Mesenchymal stem cell (in vitro differentiated cells and primary cell): ENCODE data around the gene ATP6V0C.
"Not testable (repeated sequence)": the region's sequence is repeated elsewhere in the genome, so short reads cannot be mapped to it uniquely, and the experiment has no call there.

Experiments
- DNase-seq: peaks from one replicate; pipeline ENCODE4 v3.0.0-alpha.2; 2013
- H2AFZ ChIP-seq: one replicate; pipeline ENCODE4 v1.6.1; 2013; ENCODE audit warnings: low read depth, mild to moderate bottlenecking, control low read depth, inconsistent platforms, low read length, moderate library complexity
- H2AK5ac ChIP-seq: 2 replicates; pipeline ENCODE4 v1.6.1; 2013; ENCODE audit warnings: low read length, moderate library complexity, mild to moderate bottlenecking, inconsistent platforms; ENCODE audit not compliant: severe bottlenecking
- H2BK120ac ChIP-seq: one replicate; pipeline ENCODE4 v1.6.1; 2013; ENCODE audit warnings: low read depth, mild to moderate bottlenecking, inconsistent platforms, low read length, moderate library complexity
- H2BK12ac ChIP-seq, 2 experiments: one replicate each; pipeline ENCODE4 v1.6.1; 2013; ENCODE audit warnings: inconsistent platforms in 2 of 2, low read length in 2 of 2, mild to moderate bottlenecking in 2 of 2, moderate library complexity in 2 of 2, control low read depth in 1 of 2
- H2BK15ac ChIP-seq: one replicate; pipeline ENCODE4 v1.6.1; 2013; ENCODE audit warnings: mild to moderate bottlenecking, low read depth, inconsistent platforms; ENCODE audit not compliant: poor library complexity, severe bottlenecking
- H2BK5ac ChIP-seq: 2 replicates; pipeline ENCODE4 v1.6.1; 2013; ENCODE audit warnings: low read depth, mild to moderate bottlenecking, low read length, control low read depth, inconsistent platforms; ENCODE audit not compliant: poor library complexity, severe bottlenecking
- H3K14ac ChIP-seq, 2 experiments: one replicate each; pipeline ENCODE4 v1.6.1; 2013; ENCODE audit warnings: inconsistent platforms in 2 of 2, low read length in 2 of 2, control low read depth in 1 of 2, mild to moderate bottlenecking in 1 of 2, moderate library complexity in 1 of 2
- H3K18ac ChIP-seq, 2 experiments: one replicate each; pipeline ENCODE4 v1.6.1; 2013; ENCODE audit warnings: inconsistent platforms in 2 of 2, low read length in 2 of 2, control low read depth in 1 of 2, low read depth in 1 of 2, mild to moderate bottlenecking in 1 of 2
- H3K23ac ChIP-seq, 2 experiments: one replicate each; pipeline ENCODE4 v1.6.1; 2013; ENCODE audit warnings: inconsistent platforms in 2 of 2, low read length in 2 of 2, mild to moderate bottlenecking in 2 of 2, moderate library complexity in 2 of 2, control low read depth in 1 of 2
- H3K27ac ChIP-seq: 2 replicates; pipeline ENCODE4 v1.5.1; 2013; ENCODE audit warnings: mild to moderate bottlenecking, moderate library complexity, low read length, control low read depth, inconsistent platforms; ENCODE audit not compliant: poor library complexity, severe bottlenecking
- H3K27me3 ChIP-seq, 2 experiments: 2 replicates each; pipeline versions ENCODE4 v1.6.1 to v1.7.0; 2013; ENCODE audit warnings: low read length in 2 of 2, mild to moderate bottlenecking in 2 of 2, moderate library complexity in 2 of 2, control low read depth in 1 of 2, inconsistent platforms in 1 of 2; ENCODE audit not compliant: control insufficient read depth in 1 of 2, insufficient read depth in 1 of 2
- H3K36me3 ChIP-seq, 2 experiments: 2 replicates each; pipeline versions ENCODE4 v1.6.1 to v1.7.0; 2013; ENCODE audit warnings: low read length in 2 of 2, control low read depth in 1 of 2, inconsistent platforms in 1 of 2, low read depth in 1 of 2, mild to moderate bottlenecking in 1 of 2; ENCODE audit not compliant: insufficient read depth in 2 of 2, control insufficient read depth in 1 of 2
- H3K4ac ChIP-seq, 2 experiments: one replicate each; pipeline ENCODE4 v1.6.1; 2013; ENCODE audit warnings: inconsistent platforms in 2 of 2, low read length in 2 of 2, mild to moderate bottlenecking in 2 of 2, moderate library complexity in 2 of 2, control low read depth in 1 of 2, low read depth in 1 of 2
- H3K4me1 ChIP-seq: 2 replicates; pipeline ENCODE4 v1.6.1; 2013; ENCODE audit warnings: low read depth, low read length, control low read depth; ENCODE audit not compliant: control insufficient read depth, insufficient read depth
- H3K4me2 ChIP-seq: 2 replicates; pipeline ENCODE4 v1.6.1; 2013; ENCODE audit warnings: low read length, mild to moderate bottlenecking, inconsistent platforms; ENCODE audit not compliant: poor library complexity, severe bottlenecking
- H3K4me3 ChIP-seq, 2 experiments: 2 replicates each; pipeline versions ENCODE4 v1.5.1 to v1.7.0; 2013; ENCODE audit warnings: low read length in 2 of 2, mild to moderate bottlenecking in 2 of 2, control low read depth in 1 of 2, low read depth in 1 of 2; ENCODE audit not compliant: insufficient read depth in 1 of 2
- H3K79me1 ChIP-seq: replicated peaks from 2 replicates; pipeline ENCODE4 v1.6.1; 2013; ENCODE audit warnings: mild to moderate bottlenecking, control low read depth, low read length, inconsistent platforms; ENCODE audit not compliant: poor library complexity, severe bottlenecking
- H3K9ac ChIP-seq: 2 replicates; pipeline ENCODE4 v1.7.0; 2013; ENCODE audit warnings: mild to moderate bottlenecking, low read length, moderate library complexity
- H3K9me3 ChIP-seq: 2 replicates; pipeline ENCODE4 v1.7.0; 2013; ENCODE audit warnings: mild to moderate bottlenecking, low read length; ENCODE audit not compliant: control insufficient read depth
- H4K8ac ChIP-seq: one replicate; pipeline ENCODE4 v1.6.1; 2013; ENCODE audit warnings: inconsistent platforms, mild to moderate bottlenecking, low read length, moderate library complexity
- H4K91ac ChIP-seq: one replicate; pipeline ENCODE4 v1.6.1; 2013; ENCODE audit warnings: mild to moderate bottlenecking, low read length, inconsistent platforms
- WGBS: methylation state at CpG from one replicate; pipeline ENCODE4 v1.1.7; 2013; ENCODE audit warnings: mixed read lengths; 5-methylcytosine and 5-hydroxymethylcytosine counted together

ATP6V0C gene

DNA sequence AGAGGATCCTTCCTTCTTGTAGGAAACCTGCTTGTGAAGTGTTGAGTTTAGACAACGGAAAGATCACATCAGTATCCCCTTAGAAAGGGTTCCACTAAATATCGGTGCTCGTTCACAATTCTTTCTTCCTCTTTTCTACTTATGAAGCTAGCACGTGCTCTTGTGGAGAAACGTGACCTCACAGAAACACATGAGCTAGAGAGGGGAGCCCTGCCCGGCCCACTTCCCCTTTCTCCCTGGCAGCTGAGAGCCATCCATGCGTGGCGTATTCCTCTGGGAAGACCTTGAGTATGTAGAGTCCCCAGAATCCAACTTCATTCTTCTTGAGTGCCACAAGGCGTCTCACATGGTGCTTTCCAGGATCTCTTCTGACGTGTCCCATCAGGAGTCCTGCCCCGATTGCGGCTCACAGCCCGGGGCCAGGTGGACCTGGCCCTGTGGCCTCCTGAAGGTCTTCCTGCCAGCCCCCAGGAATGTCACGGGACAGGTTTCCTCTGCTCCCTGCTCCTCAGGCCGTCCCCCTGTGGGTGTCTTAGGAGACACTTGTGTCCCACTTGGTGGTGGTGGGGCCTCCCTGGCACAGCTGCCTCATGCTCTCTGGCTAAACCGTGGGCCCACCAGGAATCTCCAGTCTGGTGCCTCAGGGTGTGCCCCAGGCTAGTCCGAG lies 46.5 kb downstream of the ATP6V0C start:
- not testable (repeated sequence) for H3K36me3 ChIP-seq, H3K79me1 ChIP-seq, H3K27ac ChIP-seq, H2BK120ac ChIP-seq, H2AFZ ChIP-seq, H3K27me3 ChIP-seq, H3K4me1 ChIP-seq, H3K23ac ChIP-seq, H4K8ac ChIP-seq, H3K4ac ChIP-seq, H2BK12ac ChIP-seq, H2AK5ac ChIP-seq, DNase-seq, H4K91ac ChIP-seq, H2BK5ac ChIP-seq, H3K4me2 ChIP-seq, H2BK15ac ChIP-seq, H3K18ac ChIP-seq, H3K9me3 ChIP-seq, H3K14ac ChIP-seq, H3K4me3 ChIP-seq, H3K9ac ChIP-seq
- 85% methylated on average over 5 of the region's 17 CpGs for WGBS

DNA sequence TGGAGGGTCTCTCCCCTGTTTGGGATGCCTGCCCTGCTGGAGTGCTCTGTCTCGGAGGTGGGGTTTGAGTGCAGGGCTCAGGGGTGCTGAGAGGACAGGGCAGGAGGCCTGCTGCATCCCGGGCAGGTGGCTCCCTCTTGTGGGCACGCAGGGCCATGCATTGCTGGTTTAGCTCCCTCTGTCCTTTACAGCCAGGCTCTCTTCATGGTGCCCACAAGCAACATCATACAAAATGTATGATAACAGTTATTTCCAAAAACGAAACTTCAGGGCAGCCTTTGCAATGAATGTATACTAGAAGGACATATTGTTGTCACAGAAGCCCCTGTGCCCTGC lies 47.0 kb downstream of the ATP6V0C start:
- H3K18ac ChIP-seq, H3K79me1 ChIP-seq, H3K36me3 ChIP-seq, H2BK15ac ChIP-seq, DNase-seq, H3K27me3 ChIP-seq, H2BK120ac ChIP-seq, H3K14ac ChIP-seq, H2BK12ac ChIP-seq, H2AFZ ChIP-seq, H3K9me3 ChIP-seq, H3K23ac ChIP-seq, H3K4me3 ChIP-seq, H3K4me1 ChIP-seq, H4K91ac ChIP-seq, H3K4ac ChIP-seq, H3K4me2 ChIP-seq, H3K27ac ChIP-seq, H2AK5ac ChIP-seq, H2BK5ac ChIP-seq, H4K8ac ChIP-seq, H3K9ac ChIP-seq: not testable (repeated sequence)
- WGBS: no CpG with 5 or more reads among the region's 4 CpGs

DNA sequence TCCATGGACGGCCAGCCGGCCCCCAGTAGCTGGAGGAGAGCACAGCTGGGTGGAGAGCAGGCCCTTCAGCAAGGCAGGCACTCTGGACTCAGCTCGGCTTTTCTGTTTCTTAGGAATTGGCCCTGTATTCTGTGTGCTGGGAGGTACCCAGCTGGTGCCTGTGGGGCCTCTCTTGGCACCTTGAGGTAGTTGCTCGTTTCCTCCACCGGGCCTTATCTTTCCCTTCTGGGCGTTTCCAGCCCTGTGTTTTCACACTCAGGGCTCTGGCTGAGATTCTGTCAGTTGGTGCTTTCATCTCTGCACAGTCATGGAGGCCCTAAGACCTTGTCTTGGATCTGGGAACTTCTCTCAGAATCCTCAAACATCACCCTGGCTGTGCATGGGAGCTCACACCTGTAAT lies 53.8 kb downstream of the ATP6V0C start:
- not testable (repeated sequence) for H3K14ac ChIP-seq, H4K8ac ChIP-seq, H3K27me3 ChIP-seq, H3K23ac ChIP-seq, H3K18ac ChIP-seq, H2BK120ac ChIP-seq, H3K4me2 ChIP-seq, H3K9ac ChIP-seq, H3K4ac ChIP-seq, H3K4me3 ChIP-seq, H2BK15ac ChIP-seq, H3K27ac ChIP-seq, H2AK5ac ChIP-seq, H3K36me3 ChIP-seq, H4K91ac ChIP-seq, H3K4me1 ChIP-seq, H3K9me3 ChIP-seq, H2BK12ac ChIP-seq, H2AFZ ChIP-seq, DNase-seq, H3K79me1 ChIP-seq, H2BK5ac ChIP-seq
- WGBS: no CpG with 5 or more reads among the region's 6 CpGs

DNA sequence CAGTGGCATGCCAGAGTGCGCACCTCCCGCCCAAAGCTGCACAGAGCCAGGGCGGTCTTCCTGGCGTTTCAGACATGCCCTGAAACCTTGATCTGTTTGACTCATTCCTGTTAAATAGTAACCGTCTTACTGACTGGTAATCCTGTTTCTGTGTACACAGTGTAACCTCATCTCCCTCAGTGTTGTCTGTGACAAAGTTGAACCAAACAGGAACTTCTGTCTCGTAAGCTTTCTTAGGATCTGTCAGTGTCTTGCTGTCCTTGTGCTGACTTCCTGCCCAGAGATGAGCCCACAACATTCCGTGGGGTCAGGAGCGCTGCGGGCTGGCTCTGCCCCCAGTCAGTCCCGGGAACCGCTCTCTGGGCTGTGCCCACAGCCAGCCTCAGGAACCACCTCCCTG lies 54.8 kb downstream of the ATP6V0C start:
- H2AFZ ChIP-seq, DNase-seq, H2BK15ac ChIP-seq, H4K91ac ChIP-seq, H2AK5ac ChIP-seq, H3K4ac ChIP-seq, H3K4me2 ChIP-seq, H3K18ac ChIP-seq, H3K79me1 ChIP-seq, H3K36me3 ChIP-seq, H3K27ac ChIP-seq, H2BK12ac ChIP-seq, H3K27me3 ChIP-seq, H2BK120ac ChIP-seq, H3K14ac ChIP-seq, H4K8ac ChIP-seq, H3K9ac ChIP-seq, H3K4me3 ChIP-seq, H3K4me1 ChIP-seq, H2BK5ac ChIP-seq, H3K23ac ChIP-seq, H3K9me3 ChIP-seq: not testable (repeated sequence)
- WGBS: no CpG with 5 or more reads among the region's 11 CpGs
